Measurements from ENCODE around the gene INTS6. TPM values are rescaled to one million over a fixed set of nuclear protein-coding genes. Genes with fewer than 3 reads are reported as not detected.

Gene INTS6
- total RNA-seq, 1 experiment from 2014 or later: 78.5 TPM

- Mint-ChIP-seq H3K27ac (ENCODE audit: low read depth, unreplicated experiment) (no peak overlapping the region), H3K9me3 (ENCODE audit: unreplicated experiment) (no peaks in the 10 kb centered on the region), H3K4me3 (ENCODE audit: unreplicated experiment) (no peak overlapping the region), H3K27me3 (ENCODE audit: insufficient read depth, unreplicated experiment) (no peaks in the 10 kb centered on the region), H3K36me3 (ENCODE audit: insufficient read depth, unreplicated experiment) (peaks cover 12% of the 10 kb centered on the region), H3K4me1 (ENCODE audit: insufficient read depth, unreplicated experiment) (no peaks in the 10 kb centered on the region)
- DNase-seq (ENCODE audit: unreplicated experiment): no peak
- CTCF ChIA-PET: no interaction called here
- TF ChIP-seq CTCF (IDR thresholded peaks at IDR 0.05; ENCODE audit: unreplicated experiment): no peak
- POLR2A ChIA-PET: no interaction called here
- BruUV-seq (replicated peaks): no TSS peak
- intact Hi-C loops (cut with micrococcal nuclease): no loop called here
Measured at GRCh38 chr13:51346397-51346796, 106.4 kb downstream of the INTS6 start.

GRCh38 chr13:51343475-51343874, 109.4 kb downstream of the INTS6 start:
- no TSS peak for BruUV-seq (replicated peaks)
- no peaks in the 10 kb centered on the region for H3K27me3 Mint-ChIP-seq (ENCODE audit: insufficient read depth, unreplicated experiment)
- intact Hi-C loops (cut with micrococcal nuclease): no loop called here
- ChIA-PET POLR2A (interaction anchor here (0.6 to 0.7 kb wide), 2 partner anchors 14 to 15 kb away, joined by 3 read pairs; no protein-coding TSS in a partner anchor), CTCF (interaction anchor here (1.9 kb wide), 1 partner anchor 218 kb away, joined by 4 read pairs; no protein-coding TSS in a partner anchor)
- TF ChIP-seq CTCF (IDR thresholded peaks at IDR 0.05; ENCODE audit: unreplicated experiment): no peak
- H3K36me3 Mint-ChIP-seq (ENCODE audit: insufficient read depth, unreplicated experiment): peaks cover 12% of the 10 kb centered on the region
- DNase-seq (ENCODE audit: unreplicated experiment): no peak
- no peak overlapping the region for H3K27ac Mint-ChIP-seq (ENCODE audit: low read depth, unreplicated experiment)
- no peak overlapping the region for H3K4me3 Mint-ChIP-seq (ENCODE audit: unreplicated experiment)
- H3K4me1 Mint-ChIP-seq (ENCODE audit: insufficient read depth, unreplicated experiment): no peaks in the 10 kb centered on the region
- no peaks in the 10 kb centered on the region for H3K9me3 Mint-ChIP-seq (ENCODE audit: unreplicated experiment)

GRCh38 chr13:51342706-51343105, 110.1 kb downstream of the INTS6 start:
- Mint-ChIP-seq H3K27me3 (ENCODE audit: insufficient read depth, unreplicated experiment) (no peaks in the 10 kb centered on the region), H3K27ac (ENCODE audit: low read depth, unreplicated experiment) (no peak overlapping the region), H3K36me3 (ENCODE audit: insufficient read depth, unreplicated experiment) (peaks cover 10% of the 10 kb centered on the region), H3K4me1 (ENCODE audit: insufficient read depth, unreplicated experiment) (no peaks in the 10 kb centered on the region), H3K4me3 (ENCODE audit: unreplicated experiment) (no peak overlapping the region), H3K9me3 (ENCODE audit: unreplicated experiment) (no peaks in the 10 kb centered on the region)
- intact Hi-C loops (cut with micrococcal nuclease): no loop called here
- ChIA-PET POLR2A (interaction anchor here (0.7 kb wide), 2 partner anchors 13 to 68 kb away, joined by 3 read pairs; no protein-coding TSS in a partner anchor), CTCF (interaction anchor here (1.9 kb wide), 1 partner anchor 217 kb away, joined by 4 read pairs; no protein-coding TSS in a partner anchor)
- DNase-seq (ENCODE audit: unreplicated experiment): no peak
- BruUV-seq (replicated peaks): no TSS peak
- no peak for TF ChIP-seq CTCF (IDR thresholded peaks at IDR 0.05; ENCODE audit: unreplicated experiment)

- ChIA-PET POLR2A (interaction anchor here (0.5 kb wide), 1 partner anchor 11 kb away, joined by 3 read pairs; no protein-coding TSS in a partner anchor), CTCF (interaction anchor here (0.6 to 1.2 kb wide), 2 partner anchors 55 to 215 kb away, joined by 4 read pairs; no protein-coding TSS in a partner anchor)
- Mint-ChIP-seq H3K9me3 (ENCODE audit: unreplicated experiment) (no peaks in the 10 kb centered on the region), H3K36me3 (ENCODE audit: insufficient read depth, unreplicated experiment) (peaks cover 7% of the 10 kb centered on the region), H3K4me3 (ENCODE audit: unreplicated experiment) (no peak overlapping the region), H3K4me1 (ENCODE audit: insufficient read depth, unreplicated experiment) (no peaks in the 10 kb centered on the region), H3K27ac (ENCODE audit: low read depth, unreplicated experiment) (no peak overlapping the region), H3K27me3 (ENCODE audit: insufficient read depth, unreplicated experiment) (no peaks in the 10 kb centered on the region)
- intact Hi-C loops (cut with micrococcal nuclease): no loop called here
- DNase-seq (ENCODE audit: unreplicated experiment): no peak
- TF ChIP-seq CTCF (IDR thresholded peaks at IDR 0.05; ENCODE audit: unreplicated experiment): no peak
- BruUV-seq (replicated peaks): no TSS peak
Measured at GRCh38 chr13:51341791-51342190, 111.0 kb downstream of the INTS6 start.
